Measurements from ENCODE around the gene TAF5. TPM values are rescaled to one million over a fixed set of nuclear protein-coding genes. Genes with fewer than 3 reads are reported as not detected.

The TAF5 gene
- total RNA-seq, 2 experiments from 2014 or later = 11.6 to 12.1 TPM

- H3K36me3 Mint-ChIP-seq = peaks cover 31% of the 10 kb centered on the region
- H3K4me1 Mint-ChIP-seq = peaks cover 2% of the 10 kb centered on the region
- H3K9me3 Mint-ChIP-seq = no peaks in the 10 kb centered on the region
- H3K27me3 Mint-ChIP-seq = no peaks in the 10 kb centered on the region
- POLR2A ChIA-PET = interaction anchor here (1.1 to 1.3 kb wide), 4 partner anchors 10 to 68 kb away, joined by 4 to 6 read pairs (median 4); partner anchors contain the start of gene CALHM2
- DNase-seq (no peak), ATAC-seq (ENCODE audit: low read depth) (no peak)
- H3K27ac Mint-ChIP-seq = no peak overlapping the region
- no peak overlapping the region for H3K4me3 Mint-ChIP-seq
These were observed 49.8 kb downstream of the TAF5 start for GRCh38 chr10:103417601-103418000.

- Mint-ChIP-seq H3K4me1 (peaks cover 2% of the 10 kb centered on the region), H3K9me3 (no peaks in the 10 kb centered on the region), H3K27me3 (no peaks in the 10 kb centered on the region), H3K4me3 (no peak overlapping the region), H3K27ac (peak overlapping the region; percentile 28), H3K36me3 (peaks cover 39% of the 10 kb centered on the region)
- ATAC-seq (ENCODE audit: low read depth) (no peak), DNase-seq (no peak)
- POLR2A ChIA-PET = interaction anchor here (0.6 to 1.3 kb wide), 2 partner anchors 8 to 52 kb away, joined by 4 to 5 read pairs; no protein-coding TSS in a partner anchor
These were observed 51.3 kb downstream of the TAF5 start for GRCh38 chr10:103419101-103419500.

- no peak overlapping the region for H3K4me3 Mint-ChIP-seq
- POLR2A ChIA-PET = interaction anchor here (2.8 kb wide), 1 partner anchor 20 kb away, joined by 7 read pairs; no protein-coding TSS in a partner anchor
- DNase-seq (no peak), ATAC-seq (ENCODE audit: low read depth) (no peak)
- H3K27ac Mint-ChIP-seq = peak overlapping the region; percentile 17
- H3K4me1 Mint-ChIP-seq = peaks cover 18% of the 10 kb centered on the region
- no peaks in the 10 kb centered on the region for H3K9me3 Mint-ChIP-seq
- H3K27me3 Mint-ChIP-seq = no peaks in the 10 kb centered on the region
- H3K36me3 Mint-ChIP-seq = peaks cover 50% of the 10 kb centered on the region
These were observed 56.0 kb downstream of the TAF5 start for GRCh38 chr10:103423748-103424147.

GRCh38 chr10:103427866-103428265 is 60.1 kb downstream of the TAF5 start:
- no peak overlapping the region for H3K4me3 Mint-ChIP-seq
- POLR2A ChIA-PET = interaction anchor here (1.4 kb wide), 2 partner anchors 10 to 24 kb away, joined by 3 to 4 read pairs; partner anchors contain the start of gene CALHM2
- peaks cover 60% of the 10 kb centered on the region for H3K36me3 Mint-ChIP-seq
- H3K27ac Mint-ChIP-seq = peak overlapping the region; percentile 49
- H3K4me1 Mint-ChIP-seq = peaks cover 52% of the 10 kb centered on the region
- no peak for ATAC-seq (ENCODE audit: low read depth)
- no peaks in the 10 kb centered on the region for H3K9me3 Mint-ChIP-seq
- H3K27me3 Mint-ChIP-seq = no peaks in the 10 kb centered on the region
- DNase-seq = no peak

GRCh38 chr10:103428989-103429643 is 61.3 kb downstream of the TAF5 start:
- POLR2A ChIA-PET = no interaction called here
- ATAC-seq (ENCODE audit: low read depth) (peak; percentile 69), DNase-seq (no peak)
- H3K4me1 Mint-ChIP-seq = peaks cover 55% of the 10 kb centered on the region
- peaks cover 62% of the 10 kb centered on the region for H3K36me3 Mint-ChIP-seq
- peak overlapping the region; percentile 89 for H3K27ac Mint-ChIP-seq
- H3K4me3 Mint-ChIP-seq = peak overlapping the region; percentile 46
- no peaks in the 10 kb centered on the region for H3K9me3 Mint-ChIP-seq
- H3K27me3 Mint-ChIP-seq = no peaks in the 10 kb centered on the region

- ATAC-seq (ENCODE audit: low read depth) (peak; percentile 57), DNase-seq (no peak)
- no peaks in the 10 kb centered on the region for H3K9me3 Mint-ChIP-seq
- POLR2A ChIA-PET = interaction anchor here (1.4 kb wide), 1 partner anchor 22 kb away, joined by 5 read pairs; the partner anchor contains the start of gene CALHM2
- no peaks in the 10 kb centered on the region for H3K27me3 Mint-ChIP-seq
- H3K36me3 Mint-ChIP-seq = peaks cover 57% of the 10 kb centered on the region
- H3K4me3 Mint-ChIP-seq = peak overlapping the region; percentile 75
- H3K4me1 Mint-ChIP-seq = peaks cover 55% of the 10 kb centered on the region
- H3K27ac Mint-ChIP-seq = peak overlapping the region; percentile 89
These were observed 61.9 kb downstream of the TAF5 start for GRCh38 chr10:103429647-103430046.

- no peaks in the 10 kb centered on the region for H3K9me3 Mint-ChIP-seq
- POLR2A ChIA-PET = interaction anchor here (0.8 to 2.2 kb wide), 2 partner anchors 13 to 18 kb away, joined by 3 to 8 read pairs; no protein-coding TSS in a partner anchor
- peaks cover 59% of the 10 kb centered on the region for H3K4me1 Mint-ChIP-seq
- H3K27me3 Mint-ChIP-seq = no peaks in the 10 kb centered on the region
- DNase-seq (no peak), ATAC-seq (ENCODE audit: low read depth) (no peak)
- H3K36me3 Mint-ChIP-seq = peaks cover 57% of the 10 kb centered on the region
- peak overlapping the region; percentile 71 for H3K27ac Mint-ChIP-seq
- no peak overlapping the region for H3K4me3 Mint-ChIP-seq
These were observed 64.1 kb downstream of the TAF5 start for GRCh38 chr10:103431902-103432301.

GRCh38 chr10:103433858-103434257 is 66.1 kb downstream of the TAF5 start:
- Mint-ChIP-seq H3K27me3 (no peaks in the 10 kb centered on the region), H3K4me3 (no peak overlapping the region), H3K36me3 (peaks cover 50% of the 10 kb centered on the region), H3K9me3 (no peaks in the 10 kb centered on the region), H3K4me1 (peaks cover 41% of the 10 kb centered on the region), H3K27ac (peak overlapping the region; percentile 42)
- no peak for ATAC-seq (ENCODE audit: low read depth)
- POLR2A ChIA-PET = no interaction called here
- no peak for DNase-seq

Small RNA genes within 50 kb of the gene (microRNA-seq; reads per million reads assigned to microRNA genes)
- 1,862 reads per million, percentile 84 among the genes with 10 or more reads in this experiment for gene MIR1307

Other genes with a start within 250 kb of the TAF5 start
- 10 to 100 TPM; 68.9 to 69.4 TPM for gene NT5C2, start 174.7 kb upstream of the TAF5 start, total RNA-seq
- not detected for gene RPEL1, start 122.1 kb upstream of the TAF5 start, total RNA-seq
- gene INA, start 90.8 kb upstream of the TAF5 start, total RNA-seq = under 1 TPM in 1 of 2 experiments, not detected in 1; 0.09 TPM
- gene PCGF6, start 16.8 kb upstream of the TAF5 start, total RNA-seq = 10 to 100 TPM; 13.6 to 14.7 TPM
- gene ATP5MK, start 28.5 kb downstream of the TAF5 start, total RNA-seq = 100 to 1,000 TPM; 264 to 291 TPM
- 10 to 100 TPM; 45.1 to 49.9 TPM for gene PDCD11, start 28.6 kb downstream of the TAF5 start, total RNA-seq
- gene CALHM2, start 84.4 kb downstream of the TAF5 start, total RNA-seq = 100 to 1,000 TPM; 117 to 124 TPM
- gene CALHM1, start 90.9 kb downstream of the TAF5 start, total RNA-seq = under 1 TPM; 0.74 to 0.94 TPM
- gene CALHM3, start 111.3 kb downstream of the TAF5 start, total RNA-seq = under 1 TPM; 0.17 to 0.67 TPM
- gene NEURL1, start 125.7 kb downstream of the TAF5 start, total RNA-seq = 1 to 10 TPM; 1.6 to 2.0 TPM

All from activated naive CD8-positive, alpha-beta T cell treated with anti-CD3 and anti-CD28 coated beads, Interleukin-2, amount 10 ng/mL, durations not matched to agents 7 days and 5 days (primary cell).